Camera-type eye (tissue), 1 donor: ENCODE results near the gene ADORA3. TPM values are rescaled to one million over a fixed set of nuclear protein-coding genes. Genes with fewer than 3 reads are reported as not detected.

Experiments
- total RNA-seq: library from RNA; depleted of rRNA; stranded (reverse); fragments of >200 nt; gene quantifications from one replicate; pipeline ENCODE4 v1.2.3, GENCODE V29; 2014

Gene ADORA3
- total RNA-seq, result 1.2 TPM

DNA sequence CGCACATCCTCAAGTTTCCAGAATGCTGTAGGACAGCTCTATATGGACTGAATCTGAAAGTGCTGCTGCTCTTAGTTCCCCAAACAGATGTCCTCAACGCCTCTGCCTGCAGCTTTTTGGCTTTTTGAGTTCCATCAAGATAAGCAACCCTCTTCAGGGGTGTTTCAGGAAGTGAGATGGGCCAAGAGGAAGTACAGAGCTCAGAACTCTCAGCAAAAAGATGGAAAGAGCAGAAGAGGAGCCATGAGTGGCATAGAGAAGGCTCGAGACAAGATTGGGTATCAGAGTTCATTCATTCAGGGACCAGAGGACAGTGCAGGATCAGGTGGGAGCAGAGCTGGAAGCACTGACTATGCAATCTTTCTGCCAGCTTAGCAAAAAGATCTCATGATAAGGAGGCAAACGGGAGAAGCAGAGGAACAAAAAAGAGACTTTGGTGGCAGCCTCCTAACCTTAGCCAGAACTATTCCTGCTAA lies at the start of gene ADORA3, which contains the start of gene TMIGD3:
ADORA3 (minus strand) TSS at position 49 of the 476 bp plus-strand sequence. CDS start 279 bp downstream, outside the sequence.
TMIGD3 (minus strand) TSS at position 49 of the 476 bp plus-strand sequence. CDS start 279 bp downstream, outside the sequence.

Other genes with a start within 250 kb of the ADORA3 start
- gene CHIA, start 212.8 kb downstream of the ADORA3 start, total RNA-seq, result not detected
- 2.0 TPM for gene OVGP1, start 75.9 kb downstream of the ADORA3 start, total RNA-seq
- 31.8 TPM for gene WDR77, start 54.4 kb downstream of the ADORA3 start, total RNA-seq
- gene ATP5PB, start 54.2 kb downstream of the ADORA3 start, total RNA-seq, result 165 TPM
- gene C1orf162, start 29.6 kb downstream of the ADORA3 start, total RNA-seq, result 2.1 TPM
- gene TMIGD3, start within 50 bp of the ADORA3 start, total RNA-seq, result 1.2 TPM
- gene RAP1A, start 116.2 kb upstream of the ADORA3 start, total RNA-seq, result 41.1 TPM
- gene INKA2, start 235.8 kb upstream of the ADORA3 start, total RNA-seq, result 5.1 TPM